Activated CD4-positive, alpha-beta T cell treated with anti-CD3 and anti-CD28 coated beads, Interleukin-2, amount 50 U/mL, for 1 hour (primary cell): ENCODE measurements around the gene DCLRE1B.

Experiments
- DNase-seq: peaks from one replicate; pipeline ENCODE4 v3.0.0-alpha.2; 2020

The DCLRE1B gene

GRCh38 chr1:113887402-113888175 is 17.5 kb upstream of the DCLRE1B start, which contains the start of gene BCL2L15:
Gene BCL2L15 (minus strand): TSS chr1:113887581. CDS start chr1:113887375, 206 bp downstream.
- DNase-seq: no peak

- no peak for DNase-seq
These were observed 14.3 kb upstream of the DCLRE1B start for GRCh38 chr1:113890816-113891215.

- no peak for DNase-seq
These were observed 13.4 kb upstream of the DCLRE1B start for GRCh38 chr1:113891631-113892220.

- no peak for DNase-seq
These were observed 11.9 kb upstream of the DCLRE1B start for GRCh38 chr1:113893267-113893666.

- no peak for DNase-seq
These were observed 10.0 kb upstream of the DCLRE1B start for GRCh38 chr1:113895098-113895497.

- DNase-seq: no peak
These were observed 9.2 kb upstream of the DCLRE1B start for GRCh38 chr1:113895961-113896360.

- DNase-seq: no peak
These were observed 6.8 kb upstream of the DCLRE1B start for GRCh38 chr1:113898241-113898814.

GRCh38 chr1:113899111-113899510 is 6.0 kb upstream of the DCLRE1B start:
- DNase-seq: no peak

- no peak for DNase-seq
These were observed 3.9 kb upstream of the DCLRE1B start for GRCh38 chr1:113901191-113901590.

- no peak for DNase-seq
These were observed 1.4 kb upstream of the DCLRE1B start for GRCh38 chr1:113903501-113904292.

- DNase-seq: no peak
These were observed 843 bp upstream of the DCLRE1B start for GRCh38 chr1:113904293-113904673.

GRCh38 chr1:113905435-113905861 is 322 bp downstream of the DCLRE1B start:
- no peak for DNase-seq

GRCh38 chr1:113912594-113913311 is 7.6 kb downstream of the DCLRE1B start:
- DNase-seq: no peak

- no peak for DNase-seq
These were observed 8.2 kb downstream of the DCLRE1B start for GRCh38 chr1:113913312-113913668.

- no peak for DNase-seq
These were observed 8.9 kb downstream of the DCLRE1B start for GRCh38 chr1:113913887-113914664.

GRCh38 chr1:113916974-113917373 is 11.8 kb downstream of the DCLRE1B start:
- no peak for DNase-seq

GRCh38 chr1:113917400-113918082 is 12.4 kb downstream of the DCLRE1B start:
- no peak for DNase-seq

GRCh38 chr1:113918243-113918642 is 13.1 kb downstream of the DCLRE1B start:
- DNase-seq: no peak

- DNase-seq: no peak
These were observed 17.8 kb downstream of the DCLRE1B start for GRCh38 chr1:113922957-113923356.

- DNase-seq: no peak
These were observed 19.3 kb downstream of the DCLRE1B start for GRCh38 chr1:113924473-113924872.
